GM23338 (cell line): ENCODE data around the gene SCRG1. TPM values are rescaled to one million over a fixed set of nuclear protein-coding genes. Genes with fewer than 3 reads are reported as not detected.

Source experiments
- ATAC-seq: fragments of 200-7000 bp; cut with Tn5 transposase; 3 replicates; pipeline ENCODE4 v1.9.1; 2020
- DNase-seq: peaks from one replicate; pipeline ENCODE4 v3.0.0-alpha.2; 2015; ENCODE audit warnings: low spot score
- H2AFZ ChIP-seq: fragments of 200-600 bp; sonication (generic); 2 replicates; pipeline ENCODE4 v1.8.0; 2016; ENCODE audit warnings: antibody characterized with exemption, mild to moderate bottlenecking, moderate library complexity
- H3F3A ChIP-seq: fragments of 200-600 bp; sonication (generic); replicated peaks from 2 replicates; pipeline ENCODE4 v1.8.0; 2017; ENCODE audit warnings: antibody characterized with exemption, mixed run types, low read depth
- H3K27ac ChIP-seq: fragments of 200-600 bp; sonication (generic); 2 replicates; pipeline ENCODE4 v1.6.1; 2016; ENCODE audit warnings: low read depth
- H3K27me3 ChIP-seq: fragments of 200-600 bp; sonication (generic); 2 replicates; pipeline ENCODE4 v1.8.0; 2016; ENCODE audit warnings: mild to moderate bottlenecking, mixed run types, moderate library complexity; ENCODE audit not compliant: insufficient read depth
- H3K36me3 ChIP-seq: fragments of 200-600 bp; sonication (generic); 2 replicates; pipeline ENCODE4 v1.8.0; 2016; ENCODE audit warnings: mild to moderate bottlenecking; ENCODE audit not compliant: insufficient read depth
- H3K4me1 ChIP-seq: fragments of 200-600 bp; sonication (generic); 2 replicates; pipeline ENCODE4 v1.8.0; 2016; ENCODE audit warnings: mild to moderate bottlenecking, moderate library complexity; ENCODE audit not compliant: insufficient read depth
- H3K4me2 ChIP-seq: fragments of 200-600 bp; sonication (generic); 2 replicates; pipeline ENCODE4 v1.7.1; 2017; ENCODE audit warnings: mixed run types
- H3K4me3 ChIP-seq: fragments of 200-600 bp; sonication (generic); 2 replicates; pipeline ENCODE4 v1.6.1; 2016; ENCODE audit warnings: mixed run types
- H3K79me2 ChIP-seq: fragments of 200-600 bp; sonication (generic); replicated peaks from 2 replicates; pipeline ENCODE4 v1.8.0; 2017; ENCODE audit warnings: mild to moderate bottlenecking; ENCODE audit not compliant: insufficient read depth
- H3K9me2 ChIP-seq: fragments of 200-600 bp; sonication (generic); 2 replicates; pipeline ENCODE4 v1.8.0; 2017; ENCODE audit not compliant: insufficient read depth
- H4K20me1 ChIP-seq: fragments of 200-600 bp; sonication (generic); replicated peaks from 2 replicates; pipeline ENCODE4 v1.8.0; 2017; ENCODE audit warnings: mild to moderate bottlenecking; ENCODE audit not compliant: insufficient read depth
- H3K27ac Mint-ChIP-seq: 2 replicates; pipeline ENCODE4 v1.8.0; 2020; ENCODE audit warnings: inconsistent platforms, mild to moderate bottlenecking, moderate library complexity, mixed read lengths
- H3K27me3 Mint-ChIP-seq: 3 replicates; pipeline ENCODE4 v1.8.0; 2022; ENCODE audit warnings: low read depth, mild to moderate bottlenecking, moderate library complexity, mixed read lengths, inconsistent platforms; ENCODE audit not compliant: insufficient read depth, poor library complexity
- H3K36me3 Mint-ChIP-seq: 3 replicates; pipeline ENCODE4 v1.8.0; 2021; ENCODE audit warnings: low read depth, mild to moderate bottlenecking, inconsistent platforms, moderate library complexity, mixed read lengths
- H3K4me1 Mint-ChIP-seq: 3 replicates; pipeline ENCODE4 v1.8.0; 2020; ENCODE audit warnings: mild to moderate bottlenecking, inconsistent platforms, mixed read lengths
- H3K4me3 Mint-ChIP-seq: 3 replicates; pipeline ENCODE4 v1.8.0; 2021; ENCODE audit warnings: moderate library complexity, mild to moderate bottlenecking, inconsistent platforms, mixed read lengths
- H3K9me3 Mint-ChIP-seq: 3 replicates; pipeline ENCODE4 v1.8.0; 2020; ENCODE audit warnings: moderate library complexity, mild to moderate bottlenecking, inconsistent platforms, mixed read lengths
- NANOG ChIP-seq: IDR thresholded peaks from 2 replicates; pipeline ENCODE4 v1.6.1; 2016; ENCODE audit warnings: antibody characterized with exemption, borderline replicate concordance
- POLR2AphosphoS5 ChIP-seq: IDR thresholded peaks from 2 replicates; pipeline ENCODE4 v1.6.1; 2016; ENCODE audit warnings: antibody characterized with exemption, low read depth
- STAT1 ChIP-seq: IDR thresholded peaks from one replicate; pipeline ENCODE4 v1.6.1; 2016; ENCODE audit warnings: antibody characterized with exemption; ENCODE audit not compliant: unreplicated experiment
- ZNF114 ChIP-seq: fragments of 250-450 bp; sonication (Bioruptor Pico); IDR thresholded peaks from 2 replicates; pipeline ENCODE4 v1.5.0; 2020; ENCODE audit warnings: mild to moderate bottlenecking, moderate library complexity
- ZNF331 ChIP-seq: fragments of 250-450 bp; sonication (Bioruptor Pico); IDR thresholded peaks from 2 replicates; pipeline ENCODE4 v1.5.0; 2020; ENCODE audit warnings: low read depth, mild to moderate bottlenecking, moderate library complexity
- polyA plus RNA-seq: library from polyadenylated mRNA; unstranded; fragments of >200 nt; fragmentation: Nextera tagmentation; extraction: Ambion mirVana; gene quantifications from 2 replicates; pipeline ENCODE4 v1.2.1, GENCODE V29; 2016
- total RNA-seq: library from RNA; depleted of rRNA; stranded (reverse); fragments of >200 nt; shearing (Covaris generic); gene quantifications from 2 replicates; pipeline ENCODE4 v1.2.3, GENCODE V29; 2014
- TF ChIP-seq, protein P1 (sequence below): IDR thresholded peaks from one replicate; pipeline ENCODE4 v1.6.1; 2018; ENCODE audit warnings: antibody characterized with exemption; ENCODE audit not compliant: unreplicated experiment
- TF ChIP-seq, protein P2 (sequence below): IDR thresholded peaks from 2 replicates; pipeline ENCODE4 v1.6.1; 2016; ENCODE audit warnings: antibody characterized with exemption
- TF ChIP-seq, protein P3 (sequence below), 2 experiments: fragments of 200-600 bp in 1 of 2; sonication (generic) in 1 of 2; conservative IDR thresholded peaks; 2 replicates each; pipeline versions ENCODE4 v1.5.1 to v1.6.1; 2016 to 2017; ENCODE audit warnings: antibody characterized with exemption in 2 of 2, low read depth in 2 of 2, mild to moderate bottlenecking in 2 of 2, moderate library complexity in 1 of 2

Gene SCRG1
- total and polyA plus RNA-seq, 2 experiments from 2014 or later = 0.45 TPM; not detected in 1

DNA sequence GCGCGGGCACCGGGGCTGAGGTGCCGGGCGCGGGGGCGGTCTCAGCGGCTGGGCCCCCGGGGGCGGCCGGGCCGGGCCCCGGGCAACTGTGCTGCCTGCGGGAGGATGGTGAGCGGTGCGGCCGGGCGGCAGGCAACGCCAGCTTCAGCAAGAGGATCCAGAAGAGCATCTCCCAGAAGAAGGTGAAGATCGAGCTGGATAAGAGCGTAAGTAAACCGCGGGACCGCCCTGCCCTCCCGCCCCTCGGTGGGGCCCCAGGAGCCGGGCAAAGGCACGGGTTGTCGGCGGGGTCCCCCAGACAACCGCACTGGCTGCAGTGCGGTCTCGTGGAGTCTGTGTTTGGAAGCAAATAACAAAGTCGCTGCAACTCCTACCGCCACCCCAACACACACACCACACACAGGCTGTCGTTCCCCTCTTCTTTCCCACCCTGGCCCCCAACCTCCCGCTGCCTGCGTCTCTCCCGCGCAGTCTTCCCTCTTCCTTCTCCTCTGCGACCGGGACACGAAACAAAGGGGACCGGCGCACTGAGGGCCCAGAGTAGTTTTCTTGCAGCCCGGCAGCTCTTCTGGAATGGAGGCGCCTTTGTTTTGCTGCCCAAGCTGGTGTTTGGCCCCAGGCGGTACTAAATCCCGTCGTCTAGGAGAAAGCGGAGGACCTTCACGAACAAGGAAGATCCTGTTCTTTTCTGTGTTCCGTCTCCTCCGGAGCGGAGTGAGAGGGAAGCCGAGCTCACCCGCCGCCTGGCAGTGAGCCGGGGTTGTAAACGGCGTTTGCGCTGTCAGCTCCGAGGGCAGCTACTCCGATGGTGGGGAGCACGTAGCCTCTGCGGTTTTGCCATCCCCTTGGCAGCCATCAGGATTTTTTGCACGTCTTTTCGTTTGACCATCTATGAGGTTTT is 27.4 kb downstream of the SCRG1 start:
- Histone ChIP-seq H4K20me1 (no peaks in the 10 kb centered on the region), H3K4me3 (peak overlapping the region; percentile 85), H3F3A (0 out of 2 replicates have a peak, but pooled peaks cover 2% of the 10 kb centered on the region), H3K36me3 (no peaks in the 10 kb centered on the region), H3K4me1 (peaks cover 7% of the 10 kb centered on the region), H2AFZ (peak overlapping the region; percentile 81), H3K27me3 (peaks cover 17% of the 10 kb centered on the region; the same call in 1 of the 2 replicates), H3K27ac (no peak overlapping the region), H3K79me2 (peaks cover 13% of the 10 kb centered on the region), H3K9me2 (no peaks in the 10 kb centered on the region), H3K4me2 (peak overlapping the region; percentile 79)
- Mint-ChIP-seq H3K27ac (peak overlapping the region; percentile 72), H3K4me1 (peaks cover 12% of the 10 kb centered on the region), H3K27me3 (peaks cover 16% of the 10 kb centered on the region), H3K36me3 (peaks cover 6% of the 10 kb centered on the region; the same call in 1 of the 3 replicates), H3K4me3 (peak overlapping the region; percentile 97), H3K9me3 (no peaks in the 10 kb centered on the region; the same call in 2 of the 3 replicates)
- TF ChIP-seq NANOG (no peak), STAT1 (no peak), ZNF114 (CRISPR knock-in tag) (no peak), POLR2AphosphoS5 (no peak), ZNF331 (CRISPR knock-in tag) (no peak)
- TF ChIP-seq, protein P1, sequence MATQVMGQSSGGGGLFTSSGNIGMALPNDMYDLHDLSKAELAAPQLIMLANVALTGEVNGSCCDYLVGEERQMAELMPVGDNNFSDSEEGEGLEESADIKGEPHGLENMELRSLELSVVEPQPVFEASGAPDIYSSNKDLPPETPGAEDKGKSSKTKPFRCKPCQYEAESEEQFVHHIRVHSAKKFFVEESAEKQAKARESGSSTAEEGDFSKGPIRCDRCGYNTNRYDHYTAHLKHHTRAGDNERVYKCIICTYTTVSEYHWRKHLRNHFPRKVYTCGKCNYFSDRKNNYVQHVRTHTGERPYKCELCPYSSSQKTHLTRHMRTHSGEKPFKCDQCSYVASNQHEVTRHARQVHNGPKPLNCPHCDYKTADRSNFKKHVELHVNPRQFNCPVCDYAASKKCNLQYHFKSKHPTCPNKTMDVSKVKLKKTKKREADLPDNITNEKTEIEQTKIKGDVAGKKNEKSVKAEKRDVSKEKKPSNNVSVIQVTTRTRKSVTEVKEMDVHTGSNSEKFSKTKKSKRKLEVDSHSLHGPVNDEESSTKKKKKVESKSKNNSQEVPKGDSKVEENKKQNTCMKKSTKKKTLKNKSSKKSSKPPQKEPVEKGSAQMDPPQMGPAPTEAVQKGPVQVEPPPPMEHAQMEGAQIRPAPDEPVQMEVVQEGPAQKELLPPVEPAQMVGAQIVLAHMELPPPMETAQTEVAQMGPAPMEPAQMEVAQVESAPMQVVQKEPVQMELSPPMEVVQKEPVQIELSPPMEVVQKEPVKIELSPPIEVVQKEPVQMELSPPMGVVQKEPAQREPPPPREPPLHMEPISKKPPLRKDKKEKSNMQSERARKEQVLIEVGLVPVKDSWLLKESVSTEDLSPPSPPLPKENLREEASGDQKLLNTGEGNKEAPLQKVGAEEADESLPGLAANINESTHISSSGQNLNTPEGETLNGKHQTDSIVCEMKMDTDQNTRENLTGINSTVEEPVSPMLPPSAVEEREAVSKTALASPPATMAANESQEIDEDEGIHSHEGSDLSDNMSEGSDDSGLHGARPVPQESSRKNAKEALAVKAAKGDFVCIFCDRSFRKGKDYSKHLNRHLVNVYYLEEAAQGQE = no peak
- TF ChIP-seq, protein P2, sequence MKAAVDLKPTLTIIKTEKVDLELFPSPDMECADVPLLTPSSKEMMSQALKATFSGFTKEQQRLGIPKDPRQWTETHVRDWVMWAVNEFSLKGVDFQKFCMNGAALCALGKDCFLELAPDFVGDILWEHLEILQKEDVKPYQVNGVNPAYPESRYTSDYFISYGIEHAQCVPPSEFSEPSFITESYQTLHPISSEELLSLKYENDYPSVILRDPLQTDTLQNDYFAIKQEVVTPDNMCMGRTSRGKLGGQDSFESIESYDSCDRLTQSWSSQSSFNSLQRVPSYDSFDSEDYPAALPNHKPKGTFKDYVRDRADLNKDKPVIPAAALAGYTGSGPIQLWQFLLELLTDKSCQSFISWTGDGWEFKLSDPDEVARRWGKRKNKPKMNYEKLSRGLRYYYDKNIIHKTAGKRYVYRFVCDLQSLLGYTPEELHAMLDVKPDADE = no peak
- TF ChIP-seq, protein P3, sequence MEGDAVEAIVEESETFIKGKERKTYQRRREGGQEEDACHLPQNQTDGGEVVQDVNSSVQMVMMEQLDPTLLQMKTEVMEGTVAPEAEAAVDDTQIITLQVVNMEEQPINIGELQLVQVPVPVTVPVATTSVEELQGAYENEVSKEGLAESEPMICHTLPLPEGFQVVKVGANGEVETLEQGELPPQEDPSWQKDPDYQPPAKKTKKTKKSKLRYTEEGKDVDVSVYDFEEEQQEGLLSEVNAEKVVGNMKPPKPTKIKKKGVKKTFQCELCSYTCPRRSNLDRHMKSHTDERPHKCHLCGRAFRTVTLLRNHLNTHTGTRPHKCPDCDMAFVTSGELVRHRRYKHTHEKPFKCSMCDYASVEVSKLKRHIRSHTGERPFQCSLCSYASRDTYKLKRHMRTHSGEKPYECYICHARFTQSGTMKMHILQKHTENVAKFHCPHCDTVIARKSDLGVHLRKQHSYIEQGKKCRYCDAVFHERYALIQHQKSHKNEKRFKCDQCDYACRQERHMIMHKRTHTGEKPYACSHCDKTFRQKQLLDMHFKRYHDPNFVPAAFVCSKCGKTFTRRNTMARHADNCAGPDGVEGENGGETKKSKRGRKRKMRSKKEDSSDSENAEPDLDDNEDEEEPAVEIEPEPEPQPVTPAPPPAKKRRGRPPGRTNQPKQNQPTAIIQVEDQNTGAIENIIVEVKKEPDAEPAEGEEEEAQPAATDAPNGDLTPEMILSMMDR (conservative IDR thresholded peaks at IDR 0.05; ENCODE audit: low read depth in 2 of 2) = no peak
- DNase-seq (peak; percentile 69), ATAC-seq (peak; percentile 48)
